Activated naive CD8-positive, alpha-beta T cell (primary cell): Measurements from ENCODE around the gene ZNF384.
A peak's percentile ranks its signal among the peaks of the same experiment; 100 is the strongest.

Experiments used
- H3K27ac Mint-ChIP-seq: one replicate; pipeline ENCODE4 v1.8.0; 2021; ENCODE audit warnings: mixed read lengths
- H3K27me3 Mint-ChIP-seq: one replicate; pipeline ENCODE4 v1.8.0; 2021; ENCODE audit warnings: mixed read lengths
- H3K36me3 Mint-ChIP-seq: one replicate; pipeline ENCODE4 v1.8.0; 2021; ENCODE audit warnings: mixed read lengths
- H3K4me1 Mint-ChIP-seq: one replicate; pipeline ENCODE4 v1.8.0; 2021; ENCODE audit warnings: low read depth, mixed read lengths
- H3K4me3 Mint-ChIP-seq: one replicate; pipeline ENCODE4 v1.8.0; 2021; ENCODE audit warnings: mild to moderate bottlenecking, mixed read lengths
- H3K9me3 Mint-ChIP-seq: one replicate; pipeline ENCODE4 v1.8.0; 2021; ENCODE audit warnings: low read depth, mixed read lengths

ZNF384 gene

DNA sequence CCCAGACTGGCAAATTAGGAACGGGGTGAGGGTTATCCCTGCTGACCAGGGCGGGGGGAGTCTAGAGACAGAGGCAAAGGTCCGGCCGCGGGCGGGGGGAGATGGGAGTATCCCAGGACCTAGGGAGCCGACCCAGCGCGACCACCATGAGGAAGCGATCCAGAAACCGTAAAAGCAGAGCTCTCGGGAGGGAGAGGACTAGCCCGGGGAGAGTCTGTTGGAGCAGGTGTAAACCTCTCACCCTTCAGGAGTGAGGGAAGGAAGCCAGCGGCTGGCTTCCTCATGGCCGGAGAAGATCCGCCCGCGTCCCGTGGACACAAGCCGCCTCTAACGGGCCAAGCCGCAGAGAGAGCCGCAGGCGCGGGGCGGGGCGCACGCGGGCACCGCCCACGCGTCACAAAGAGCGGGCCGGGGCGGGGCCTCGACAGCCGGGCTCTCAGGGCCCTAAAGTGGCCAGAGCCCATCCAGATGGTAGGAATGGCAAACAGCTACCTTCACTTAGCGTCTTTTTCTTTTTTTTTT, 42.0 kb downstream of the ZNF384 start, which contains the start of gene ACRBP:
ACRBP (minus strand) TSS at position 350 of the 522 bp plus-strand sequence; CDS start at position 284, 66 bp downstream.
- H3K27ac Mint-ChIP-seq = peak within 1 kb of the TSS; percentile 37
- peaks cover 11% of the 10 kb centered on the region for H3K4me1 Mint-ChIP-seq
- peaks cover 11% of the 10 kb centered on the region for H3K9me3 Mint-ChIP-seq
- no peaks in the 10 kb centered on the region for H3K27me3 Mint-ChIP-seq
- H3K4me3 Mint-ChIP-seq = peak within 1 kb of the TSS; percentile 80
- peaks cover 15% of the 10 kb centered on the region for H3K36me3 Mint-ChIP-seq

DNA sequence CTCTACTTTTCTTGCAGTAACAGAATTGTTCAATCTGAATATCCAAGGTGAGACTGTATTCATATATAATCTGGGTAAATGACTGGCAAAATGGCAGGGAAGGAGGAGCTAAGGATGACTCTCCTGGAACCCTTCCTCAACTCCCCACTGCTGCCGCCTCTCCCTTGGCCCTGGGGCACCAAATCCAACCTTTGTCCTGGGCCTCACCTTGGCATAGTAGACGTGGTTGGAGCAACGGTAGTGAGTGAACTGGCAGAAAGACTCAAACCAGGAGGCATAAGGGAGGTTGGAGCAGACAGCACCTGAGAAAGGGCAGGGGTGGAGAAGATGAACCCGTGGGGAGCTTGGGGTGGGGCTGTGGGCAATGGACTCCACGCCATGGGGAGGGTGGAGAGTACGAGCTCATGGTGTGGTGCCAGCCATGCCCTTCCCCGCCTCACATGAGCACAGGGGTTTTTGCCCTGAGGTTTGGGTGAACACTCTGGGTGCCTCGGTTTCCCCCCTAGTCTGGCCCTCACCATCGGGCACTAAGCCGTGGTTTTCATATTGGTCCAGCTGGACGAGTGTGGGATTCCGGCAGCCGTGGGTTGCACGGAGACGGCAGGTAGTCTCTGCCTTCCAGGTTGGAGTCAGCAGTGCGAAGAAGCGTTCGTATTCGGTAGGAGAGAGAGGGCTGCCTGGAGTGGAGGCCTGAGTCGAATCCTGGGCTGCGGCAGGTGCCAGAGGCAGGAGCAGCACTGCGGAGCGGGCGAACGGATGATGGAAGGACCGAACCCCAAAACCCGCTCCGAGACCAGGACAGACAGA, 42.7 kb downstream of the ZNF384 start:
- H3K4me3 Mint-ChIP-seq = peak overlapping the region; percentile 80
- peaks cover 11% of the 10 kb centered on the region for H3K4me1 Mint-ChIP-seq
- H3K27ac Mint-ChIP-seq = peak overlapping the region; percentile 37
- H3K36me3 Mint-ChIP-seq = peaks cover 13% of the 10 kb centered on the region
- peaks cover 11% of the 10 kb centered on the region for H3K9me3 Mint-ChIP-seq
- H3K27me3 Mint-ChIP-seq = no peaks in the 10 kb centered on the region

DNA sequence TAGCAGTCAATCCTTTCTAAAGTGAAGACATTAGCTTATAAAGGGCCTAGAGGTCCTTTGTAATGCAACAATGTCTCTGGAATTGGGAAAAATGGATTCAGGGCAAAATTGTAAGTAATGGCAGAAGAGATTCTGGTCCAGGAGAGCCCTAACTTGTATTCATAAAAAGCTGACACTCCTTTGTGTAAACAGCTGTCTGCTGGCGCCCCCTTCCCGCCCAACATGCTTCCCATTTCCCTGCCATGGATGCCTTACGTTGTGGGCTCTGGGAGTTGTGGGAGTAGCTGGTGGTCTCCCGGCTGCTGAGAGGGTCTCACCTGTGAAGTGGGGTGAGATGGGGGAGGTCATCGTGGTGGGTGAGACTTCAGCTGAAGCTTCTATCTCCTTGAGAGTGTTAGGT, 44.3 kb downstream of the ZNF384 start:
- Mint-ChIP-seq H3K27me3 (no peaks in the 10 kb centered on the region), H3K9me3 (peaks cover 11% of the 10 kb centered on the region), H3K36me3 (peaks cover 13% of the 10 kb centered on the region), H3K4me3 (no peak overlapping the region), H3K4me1 (peaks cover 11% of the 10 kb centered on the region), H3K27ac (no peak overlapping the region)

DNA sequence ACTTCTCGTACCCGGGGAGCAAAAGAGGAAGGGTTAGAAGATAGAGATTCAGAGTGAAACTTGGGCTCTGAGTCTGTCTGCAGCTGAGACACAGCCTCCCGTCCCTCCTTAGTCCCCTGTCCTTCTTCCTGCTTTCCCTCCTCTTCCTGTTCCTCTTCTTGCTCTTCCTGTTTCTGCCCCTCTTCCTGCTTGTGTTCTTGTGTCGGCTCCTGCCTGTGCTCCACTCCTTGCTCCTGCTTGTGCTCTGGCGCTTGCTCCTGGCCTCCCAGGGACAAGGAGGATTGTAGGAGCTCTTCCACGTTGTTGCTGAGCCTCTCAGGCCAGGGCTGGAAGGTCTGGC, 44.9 kb downstream of the ZNF384 start:
- Mint-ChIP-seq H3K9me3 (peaks cover 11% of the 10 kb centered on the region), H3K4me1 (peaks cover 11% of the 10 kb centered on the region), H3K27me3 (no peaks in the 10 kb centered on the region), H3K27ac (no peak overlapping the region), H3K4me3 (no peak overlapping the region), H3K36me3 (peaks cover 13% of the 10 kb centered on the region)

DNA sequence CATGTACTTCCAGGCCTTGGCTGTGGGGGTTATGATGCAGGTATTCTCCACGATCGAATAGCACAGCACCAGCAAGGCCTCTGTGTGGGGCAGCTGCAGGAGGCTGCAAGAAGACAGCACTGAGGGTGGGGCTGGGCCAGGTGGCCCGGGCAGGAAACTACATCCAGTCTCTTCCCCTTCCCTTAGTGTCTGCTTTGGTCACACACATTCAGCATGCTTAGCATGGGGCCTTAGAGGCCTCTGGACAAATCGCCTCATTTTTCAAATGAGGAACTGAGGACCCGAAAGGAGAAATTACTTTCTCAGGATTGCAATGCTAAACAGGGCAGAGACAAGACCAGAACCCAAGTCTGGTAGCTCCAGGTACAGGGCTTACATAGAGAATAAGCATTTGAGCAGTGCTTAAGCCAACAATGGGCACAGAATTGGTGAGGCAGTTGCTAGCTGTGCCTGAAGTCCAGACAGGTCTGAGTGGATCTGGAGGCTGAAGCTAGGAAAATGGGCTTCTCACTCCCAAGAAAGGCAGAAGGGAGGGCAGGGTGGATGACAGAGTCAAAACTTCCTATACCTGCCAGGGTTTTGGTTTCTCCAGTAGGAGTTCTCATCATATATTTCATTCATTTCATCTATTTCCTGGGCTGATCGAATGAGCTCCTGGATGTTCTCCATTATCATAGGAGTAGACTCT, 45.5 kb downstream of the ZNF384 start:
- Mint-ChIP-seq H3K9me3 (peaks cover 11% of the 10 kb centered on the region), H3K4me1 (peaks cover 11% of the 10 kb centered on the region), H3K4me3 (no peak overlapping the region), H3K27ac (no peak overlapping the region), H3K36me3 (peaks cover 13% of the 10 kb centered on the region), H3K27me3 (no peaks in the 10 kb centered on the region)

DNA sequence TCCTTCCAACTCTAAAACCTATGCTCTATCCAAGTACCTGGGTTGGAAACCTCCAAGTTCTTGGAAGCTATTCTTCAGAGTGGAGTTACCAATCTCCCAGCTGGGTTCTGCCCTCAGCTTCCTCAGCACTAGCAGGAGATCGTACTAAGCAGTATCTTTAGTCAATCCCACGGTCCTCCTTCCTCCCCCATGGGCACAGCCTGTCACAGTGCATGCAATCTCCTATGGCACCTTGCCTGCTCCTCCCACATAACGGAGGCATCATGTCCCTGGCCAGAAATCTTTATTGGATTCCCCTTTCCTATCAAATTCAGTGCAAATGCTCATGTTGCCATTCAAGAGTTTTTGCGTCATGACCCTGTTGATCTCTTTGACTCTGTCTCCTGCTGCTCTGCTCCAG, 48.0 kb downstream of the ZNF384 start:
- Mint-ChIP-seq H3K4me1 (peaks cover 14% of the 10 kb centered on the region), H3K36me3 (peaks cover 13% of the 10 kb centered on the region), H3K27me3 (no peaks in the 10 kb centered on the region), H3K4me3 (no peak overlapping the region), H3K9me3 (peaks cover 11% of the 10 kb centered on the region), H3K27ac (peak overlapping the region; percentile 7)

DNA sequence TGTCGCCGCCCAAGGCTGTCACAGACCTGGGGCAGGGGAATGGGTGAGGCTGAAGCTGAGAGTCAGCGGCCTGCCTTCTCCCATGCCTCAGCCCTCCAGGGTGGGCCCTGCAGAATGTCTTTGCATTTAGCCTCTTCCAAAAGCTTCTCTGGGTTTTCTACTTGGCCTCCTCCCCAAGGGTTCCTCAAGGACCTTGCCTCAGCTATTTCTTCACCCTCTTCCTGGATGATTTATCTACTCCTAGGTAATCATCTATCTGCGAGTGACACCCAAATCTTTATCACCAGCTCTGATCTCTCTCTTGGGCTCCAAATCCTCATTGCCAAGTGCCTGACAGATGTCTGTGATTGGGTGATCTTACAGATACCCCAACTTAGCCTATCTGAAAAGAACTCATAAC, 48.7 kb downstream of the ZNF384 start:
- H3K4me3 Mint-ChIP-seq = no peak overlapping the region
- H3K36me3 Mint-ChIP-seq = peaks cover 13% of the 10 kb centered on the region
- H3K9me3 Mint-ChIP-seq = peaks cover 11% of the 10 kb centered on the region

DNA sequence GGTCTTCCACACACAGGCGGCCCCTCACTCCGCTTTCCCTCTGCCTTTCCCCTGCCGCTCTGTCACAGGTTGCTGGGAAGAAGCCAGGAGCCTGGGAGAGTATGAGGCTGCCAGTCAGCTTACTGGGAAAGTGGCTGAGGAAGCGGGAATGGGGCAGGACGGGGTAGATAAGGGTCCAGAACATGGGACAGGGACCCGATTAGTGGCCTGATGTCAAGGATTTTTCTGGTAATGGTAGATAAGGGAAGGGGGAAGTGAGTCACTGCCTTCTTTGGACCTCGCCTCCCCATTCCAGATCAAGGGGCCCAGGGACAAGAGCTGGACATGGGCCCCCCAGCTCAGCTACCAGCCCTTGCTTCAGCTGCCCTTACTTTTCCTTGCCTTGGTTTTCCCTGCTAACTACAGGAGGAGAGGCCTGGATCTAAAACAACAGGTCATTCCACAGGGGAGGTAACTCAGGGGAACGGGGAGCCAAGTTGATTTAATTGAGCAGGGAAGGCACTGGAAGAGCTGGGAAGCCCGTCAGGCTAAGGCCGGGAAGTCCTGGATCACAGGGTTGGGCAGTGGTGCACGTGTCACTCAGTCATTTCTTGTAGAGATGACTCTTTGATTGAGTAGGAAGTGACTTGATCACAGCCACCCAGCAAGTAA, 49.9 kb downstream of the ZNF384 start:
- H3K36me3 Mint-ChIP-seq = peaks cover 7% of the 10 kb centered on the region
- no peak overlapping the region for H3K27ac Mint-ChIP-seq
- H3K4me3 Mint-ChIP-seq = no peak overlapping the region
- H3K4me1 Mint-ChIP-seq = peaks cover 28% of the 10 kb centered on the region
- H3K9me3 Mint-ChIP-seq = peaks cover 8% of the 10 kb centered on the region
- no peaks in the 10 kb centered on the region for H3K27me3 Mint-ChIP-seq

More for the DNA sequence above, 48.7 kb downstream of the ZNF384 start:
- H3K27me3 Mint-ChIP-seq = no peaks in the 10 kb centered on the region
- peaks cover 20% of the 10 kb centered on the region for H3K4me1 Mint-ChIP-seq
- H3K27ac Mint-ChIP-seq = peak overlapping the region; percentile 59

DNA sequence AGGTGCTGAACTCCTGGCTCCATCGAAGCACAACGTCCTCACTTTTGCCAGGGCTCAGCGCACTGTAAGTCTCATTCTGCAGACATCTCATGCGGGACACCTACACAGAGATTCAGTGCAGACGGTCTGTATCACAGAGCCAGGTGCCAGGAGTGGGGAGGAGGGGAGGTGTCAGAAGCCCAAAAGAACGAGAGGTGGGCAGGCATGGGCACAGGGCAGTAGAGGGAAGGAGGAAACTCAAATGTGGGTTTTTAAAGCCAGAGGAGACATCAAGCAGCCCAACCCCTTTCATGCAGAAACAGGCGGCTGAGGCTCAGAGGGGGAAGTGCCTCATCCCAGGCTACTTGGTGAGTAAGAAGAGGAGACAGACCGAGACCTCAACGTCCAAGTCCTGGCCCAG, 50.9 kb downstream of the ZNF384 start:
- Mint-ChIP-seq H3K27ac (peak overlapping the region; percentile 37), H3K36me3 (peaks cover 3% of the 10 kb centered on the region), H3K27me3 (no peaks in the 10 kb centered on the region), H3K4me1 (peaks cover 34% of the 10 kb centered on the region), H3K4me3 (no peak overlapping the region), H3K9me3 (peaks cover 3% of the 10 kb centered on the region)

DNA sequence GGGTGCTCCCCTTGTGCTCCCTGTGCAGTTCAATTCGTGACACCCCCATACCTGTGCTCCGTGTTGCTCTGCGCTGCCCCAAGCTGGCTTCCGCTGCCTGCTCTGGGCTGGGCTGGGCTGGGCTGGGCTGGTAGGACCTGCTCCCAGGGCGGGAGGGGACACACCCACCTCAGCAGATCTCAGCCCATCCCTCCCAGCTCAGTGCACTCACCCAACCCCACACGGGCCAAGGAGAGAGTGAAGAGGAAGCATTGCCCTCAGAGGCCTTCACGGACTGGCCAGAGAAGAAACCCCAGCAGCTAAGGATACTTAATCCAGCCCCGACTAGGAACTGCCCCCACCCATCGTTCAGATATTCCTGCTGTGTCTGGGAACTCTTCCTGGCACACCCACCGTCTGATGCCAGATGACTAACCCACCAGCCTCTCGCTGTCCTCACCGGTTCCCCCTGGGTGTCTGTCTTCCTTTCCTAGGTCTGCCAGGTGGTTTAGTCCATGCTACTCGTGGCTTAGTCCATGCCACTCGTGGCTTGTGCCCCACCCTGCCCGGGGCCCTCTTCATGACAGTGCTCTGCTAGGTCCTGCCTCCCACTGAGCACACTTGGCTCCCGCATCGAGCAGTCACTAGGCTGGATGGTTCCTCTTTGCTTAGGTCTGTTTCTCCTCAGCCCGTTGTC, 53.2 kb downstream of the ZNF384 start, which contains the start of gene LPAR5:
LPAR5 (minus strand) TSS at position 104 of the 676 bp plus-strand sequence. CDS start 14,711 bp downstream, outside the sequence.
- H3K4me1 Mint-ChIP-seq = peaks cover 56% of the 10 kb centered on the region
- H3K27me3 Mint-ChIP-seq = no peaks in the 10 kb centered on the region
- peak within 1 kb of the TSS; percentile 81 for H3K4me3 Mint-ChIP-seq
- no peaks in the 10 kb centered on the region for H3K9me3 Mint-ChIP-seq
- H3K27ac Mint-ChIP-seq = peak within 1 kb of the TSS; percentile 97
- H3K36me3 Mint-ChIP-seq = no peaks in the 10 kb centered on the region

DNA sequence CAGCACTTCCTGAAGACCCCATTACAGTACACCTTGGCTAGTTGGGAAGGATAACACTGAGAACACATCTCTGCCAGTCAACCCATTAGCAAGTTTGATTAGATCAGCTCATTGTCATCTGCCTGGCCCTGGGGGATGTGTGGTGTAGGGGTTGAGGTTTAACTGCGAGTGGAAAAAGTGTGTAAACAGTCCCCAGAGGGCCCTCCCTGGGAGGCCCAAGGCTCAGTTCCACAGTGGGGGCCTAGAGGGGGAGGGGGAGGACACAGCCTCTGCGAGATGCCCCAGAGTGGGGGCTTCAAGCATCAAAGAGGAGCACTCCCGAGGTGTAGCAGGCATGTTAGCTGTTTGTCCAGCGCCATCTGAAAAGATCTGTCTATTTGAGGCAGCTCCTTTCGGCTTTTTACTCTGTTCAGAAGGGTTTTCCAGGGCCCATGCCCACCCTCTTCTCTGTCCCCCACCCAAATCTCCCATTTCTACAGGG, 53.8 kb downstream of the ZNF384 start:
- Mint-ChIP-seq H3K36me3 (no peaks in the 10 kb centered on the region), H3K27ac (peak overlapping the region; percentile 97), H3K4me3 (peak overlapping the region; percentile 81), H3K9me3 (no peaks in the 10 kb centered on the region), H3K4me1 (peaks cover 62% of the 10 kb centered on the region), H3K27me3 (no peaks in the 10 kb centered on the region)

DNA sequence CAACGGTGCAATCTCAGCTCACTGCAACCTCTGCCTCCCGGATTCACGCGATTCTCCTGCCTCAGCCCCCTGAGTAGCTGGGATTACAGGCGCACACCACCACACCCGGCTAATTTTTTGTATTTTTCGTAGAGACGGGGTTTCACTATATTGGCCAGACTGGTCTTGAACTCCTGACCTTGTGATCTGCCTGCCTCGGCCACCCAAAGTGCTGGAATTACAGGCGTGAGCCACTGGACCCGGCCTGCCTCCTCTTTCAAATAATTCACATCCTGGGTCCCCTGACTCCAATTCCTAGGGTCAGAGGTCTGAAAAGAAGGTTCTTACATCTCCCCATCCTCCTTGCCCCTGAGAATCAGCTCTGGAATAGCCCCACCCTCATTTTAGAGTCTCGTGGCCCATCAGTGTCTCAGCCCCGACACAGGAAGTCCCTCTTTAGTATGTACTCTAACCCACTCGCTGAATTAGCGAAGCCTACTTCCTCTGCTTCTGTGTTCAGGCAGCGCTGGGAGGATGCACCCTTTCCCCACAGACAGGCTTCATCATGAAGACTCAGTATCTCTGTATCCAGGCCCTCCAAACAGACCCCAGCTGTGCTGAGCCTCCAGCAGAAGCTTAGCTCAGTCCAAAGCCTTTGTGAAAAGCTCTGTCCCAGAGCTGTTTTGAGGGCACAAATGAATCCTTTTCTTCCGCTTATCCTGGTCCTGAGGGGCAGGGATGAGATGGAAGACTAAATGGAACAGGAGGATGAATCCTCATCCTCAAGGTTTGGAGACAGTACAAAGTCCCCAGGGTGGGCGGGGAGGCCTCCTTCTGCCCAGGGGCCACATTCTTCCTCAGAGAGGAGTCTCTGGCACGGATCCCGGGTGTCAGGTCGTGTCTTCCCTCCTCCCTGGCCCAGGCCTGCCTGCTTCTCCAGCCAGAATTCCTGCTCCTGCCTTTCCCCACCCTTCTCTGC, 56.9 kb downstream of the ZNF384 start:
- H3K27ac Mint-ChIP-seq = peak overlapping the region; percentile 99
- H3K9me3 Mint-ChIP-seq = no peaks in the 10 kb centered on the region
- H3K27me3 Mint-ChIP-seq = no peaks in the 10 kb centered on the region
- H3K4me1 Mint-ChIP-seq = peaks cover 68% of the 10 kb centered on the region
- H3K4me3 Mint-ChIP-seq = peak overlapping the region; percentile 85
- H3K36me3 Mint-ChIP-seq = no peaks in the 10 kb centered on the region

DNA sequence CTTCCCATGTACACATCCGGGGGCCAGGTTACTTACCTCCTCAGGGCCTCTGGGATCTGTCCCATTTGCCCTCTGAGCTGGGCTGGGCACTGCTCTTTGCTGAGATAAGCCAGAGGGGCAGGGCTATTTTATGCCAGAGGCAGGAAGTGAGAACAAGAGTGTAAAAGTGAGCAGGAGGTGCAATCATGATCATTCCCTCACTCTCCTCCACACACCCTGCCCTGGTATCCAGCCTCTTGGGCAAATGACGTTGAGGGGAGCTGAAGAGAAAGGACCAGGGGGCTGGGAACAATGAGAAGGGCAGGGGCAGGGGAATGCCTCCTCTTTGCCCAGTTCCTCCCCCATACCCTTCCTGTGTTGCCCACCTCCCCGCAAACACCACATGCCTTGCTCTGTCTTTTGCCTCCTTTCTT, 57.6 kb downstream of the ZNF384 start:
- Mint-ChIP-seq H3K27me3 (no peaks in the 10 kb centered on the region), H3K9me3 (no peaks in the 10 kb centered on the region), H3K27ac (peak overlapping the region; percentile 99), H3K36me3 (no peaks in the 10 kb centered on the region), H3K4me3 (peak overlapping the region; percentile 85), H3K4me1 (peaks cover 73% of the 10 kb centered on the region)
